KMS-11 (cell line): Measurements from ENCODE around the gene NPEPL1.

Experiments
- H2AFZ ChIP-seq: fragments of 200-600 bp; sonication (generic); 2 replicates; pipeline ENCODE4 v1.6.1; 2016; ENCODE audit warnings: antibody characterized with exemption, mixed run types, low read depth
- H3K27ac ChIP-seq: fragments of 200-600 bp; sonication (generic); 2 replicates; pipeline ENCODE4 v1.6.1; 2016; ENCODE audit warnings: mild to moderate bottlenecking, mixed run types
- H3K27me3 ChIP-seq: fragments of 200-600 bp; sonication (generic); 2 replicates; pipeline ENCODE4 v1.6.1; 2017; ENCODE audit warnings: mild to moderate bottlenecking, low read depth, mixed run types, moderate library complexity; ENCODE audit not compliant: insufficient read depth
- H3K36me3 ChIP-seq: fragments of 200-600 bp; sonication (generic); 2 replicates; pipeline ENCODE4 v1.6.1; 2017; ENCODE audit warnings: mild to moderate bottlenecking, mixed run types; ENCODE audit not compliant: insufficient read depth
- H3K4me1 ChIP-seq: fragments of 200-600 bp; sonication (generic); 2 replicates; pipeline ENCODE4 v1.6.1; 2016; ENCODE audit warnings: mild to moderate bottlenecking, low read depth, mixed run types; ENCODE audit not compliant: poor library complexity, severe bottlenecking
- H3K4me2 ChIP-seq: fragments of 200-600 bp; sonication (generic); 2 replicates; pipeline ENCODE4 v1.7.0; 2016; ENCODE audit warnings: mild to moderate bottlenecking, mixed run types
- H3K4me3 ChIP-seq: fragments of 200-600 bp; sonication (generic); IDR thresholded peaks from 2 replicates; pipeline ENCODE4 v1.6.1; 2017; ENCODE audit warnings: low read depth, low read length, mixed read lengths; ENCODE audit not compliant: insufficient read depth
- H3K79me2 ChIP-seq: fragments of 200-600 bp; sonication (generic); 2 replicates; pipeline ENCODE4 v1.6.1; 2016; ENCODE audit warnings: low read depth, mixed run types; ENCODE audit not compliant: insufficient read depth
- H3K9ac ChIP-seq: fragments of 200-600 bp; sonication (generic); 2 replicates; pipeline ENCODE4 v1.6.1; 2016; ENCODE audit warnings: mild to moderate bottlenecking, mixed run types
- H4K20me1 ChIP-seq: fragments of 200-600 bp; sonication (generic); 2 replicates; pipeline ENCODE4 v1.6.1; 2016; ENCODE audit warnings: mild to moderate bottlenecking, mixed run types; ENCODE audit not compliant: insufficient read depth
- TF ChIP-seq, protein P1 (sequence below): fragments of 200-600 bp; sonication (generic); conservative IDR thresholded peaks from 2 replicates; pipeline ENCODE4 v1.6.1; 2017; ENCODE audit warnings: low read depth, mild to moderate bottlenecking, antibody characterized with exemption, low read length, moderate library complexity, mixed read lengths

The NPEPL1 gene

GRCh38 chr20:58695084-58695722 is 2.6 kb downstream of the NPEPL1 start:
- no peaks in the 10 kb centered on the region for H3K36me3 ChIP-seq
- no peak overlapping the region for H3K27ac ChIP-seq
- H3K4me1 ChIP-seq = peaks cover 3% of the 10 kb centered on the region
- no peaks in the 10 kb centered on the region for H4K20me1 ChIP-seq
- H3K4me3 ChIP-seq = no peak overlapping the region
- no peak overlapping the region for H3K4me2 ChIP-seq
- no peak overlapping the region for H3K9ac ChIP-seq
- no peaks in the 10 kb centered on the region for H3K79me2 ChIP-seq
- TF ChIP-seq, protein P1, sequence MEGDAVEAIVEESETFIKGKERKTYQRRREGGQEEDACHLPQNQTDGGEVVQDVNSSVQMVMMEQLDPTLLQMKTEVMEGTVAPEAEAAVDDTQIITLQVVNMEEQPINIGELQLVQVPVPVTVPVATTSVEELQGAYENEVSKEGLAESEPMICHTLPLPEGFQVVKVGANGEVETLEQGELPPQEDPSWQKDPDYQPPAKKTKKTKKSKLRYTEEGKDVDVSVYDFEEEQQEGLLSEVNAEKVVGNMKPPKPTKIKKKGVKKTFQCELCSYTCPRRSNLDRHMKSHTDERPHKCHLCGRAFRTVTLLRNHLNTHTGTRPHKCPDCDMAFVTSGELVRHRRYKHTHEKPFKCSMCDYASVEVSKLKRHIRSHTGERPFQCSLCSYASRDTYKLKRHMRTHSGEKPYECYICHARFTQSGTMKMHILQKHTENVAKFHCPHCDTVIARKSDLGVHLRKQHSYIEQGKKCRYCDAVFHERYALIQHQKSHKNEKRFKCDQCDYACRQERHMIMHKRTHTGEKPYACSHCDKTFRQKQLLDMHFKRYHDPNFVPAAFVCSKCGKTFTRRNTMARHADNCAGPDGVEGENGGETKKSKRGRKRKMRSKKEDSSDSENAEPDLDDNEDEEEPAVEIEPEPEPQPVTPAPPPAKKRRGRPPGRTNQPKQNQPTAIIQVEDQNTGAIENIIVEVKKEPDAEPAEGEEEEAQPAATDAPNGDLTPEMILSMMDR = no peak
- no peak overlapping the region for H2AFZ ChIP-seq
- H3K27me3 ChIP-seq = no peaks in the 10 kb centered on the region

DNA sequence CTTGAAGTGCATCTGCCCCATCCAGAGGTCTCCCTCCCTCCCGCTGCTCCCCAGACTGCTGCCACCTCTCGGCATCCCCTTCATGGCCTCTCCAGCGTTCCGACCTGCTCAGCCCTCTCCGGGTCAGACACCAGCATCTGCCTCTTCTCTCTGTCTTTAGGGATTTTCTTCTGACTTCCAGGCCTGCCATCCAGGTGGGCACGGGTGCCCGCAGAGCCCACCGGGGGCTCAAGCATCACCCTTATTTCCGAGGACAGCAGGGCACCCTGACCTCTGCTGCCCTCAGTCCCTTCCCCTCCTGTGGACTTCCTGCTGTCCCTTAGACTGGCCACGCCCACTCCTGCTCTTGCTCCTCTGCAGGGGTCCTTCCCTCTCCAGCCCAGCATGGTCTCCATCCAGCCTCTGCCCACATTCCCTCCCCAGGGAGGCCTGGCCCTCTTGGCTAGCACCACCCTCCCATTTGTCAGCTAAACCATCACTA is 3.3 kb downstream of the NPEPL1 start:
- TF ChIP-seq, protein P1 = no peak
- Histone ChIP-seq H4K20me1 (no peaks in the 10 kb centered on the region), H3K36me3 (no peaks in the 10 kb centered on the region), H3K9ac (no peak overlapping the region), H3K4me2 (no peak overlapping the region), H3K4me3 (no peak overlapping the region), H3K4me1 (peaks cover 3% of the 10 kb centered on the region), H3K79me2 (no peaks in the 10 kb centered on the region), H2AFZ (no peak overlapping the region), H3K27ac (no peak overlapping the region), H3K27me3 (no peaks in the 10 kb centered on the region)

GRCh38 chr20:58696411-58696961 is 3.9 kb downstream of the NPEPL1 start:
- H3K4me1 ChIP-seq = peaks cover 3% of the 10 kb centered on the region
- H3K4me3 ChIP-seq = no peak overlapping the region
- H3K27ac ChIP-seq = no peak overlapping the region
- no peaks in the 10 kb centered on the region for H3K27me3 ChIP-seq
- H3K4me2 ChIP-seq = no peak overlapping the region
- H3K9ac ChIP-seq = no peak overlapping the region
- H3K79me2 ChIP-seq = no peaks in the 10 kb centered on the region
- no peak overlapping the region for H2AFZ ChIP-seq
- TF ChIP-seq, protein P1 = no peak
- H4K20me1 ChIP-seq = no peaks in the 10 kb centered on the region
- no peaks in the 10 kb centered on the region for H3K36me3 ChIP-seq

DNA sequence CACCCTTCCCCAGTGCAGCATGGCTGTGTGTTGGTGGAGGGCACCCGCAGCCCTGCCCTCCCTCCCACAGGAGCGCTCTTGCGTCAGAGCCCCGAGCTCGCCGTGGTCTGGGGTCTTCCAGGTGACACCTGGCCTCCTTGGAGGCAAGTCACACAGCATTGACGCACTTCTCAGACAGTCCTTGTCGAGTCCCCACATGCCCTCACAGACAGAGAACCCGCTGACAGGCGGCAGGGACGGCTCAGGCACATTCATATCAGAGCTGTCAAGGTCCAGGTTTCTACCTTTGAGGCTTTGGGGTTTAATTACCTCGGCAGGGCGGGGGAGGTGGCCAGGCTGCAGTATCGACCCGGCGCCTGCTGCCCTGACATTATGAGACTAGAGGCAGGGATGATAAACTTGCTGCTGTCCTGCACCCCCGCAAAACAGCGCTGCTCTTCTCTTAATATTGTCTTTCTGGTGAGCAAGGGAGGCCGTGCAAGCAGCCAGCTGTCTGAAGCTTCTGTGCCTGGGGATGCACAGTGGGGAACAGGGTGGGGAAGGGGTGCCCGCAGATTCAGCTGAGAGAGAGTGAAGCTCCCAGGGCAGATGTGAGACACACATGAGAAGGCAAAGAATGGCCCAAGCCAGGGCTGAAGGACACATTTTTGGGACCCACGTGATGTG is 4.7 kb downstream of the NPEPL1 start:
- no peaks in the 10 kb centered on the region for H3K79me2 ChIP-seq
- H3K4me1 ChIP-seq = peaks cover 3% of the 10 kb centered on the region
- H3K9ac ChIP-seq = no peak overlapping the region
- no peak overlapping the region for H3K27ac ChIP-seq
- H4K20me1 ChIP-seq = no peaks in the 10 kb centered on the region
- H3K4me3 ChIP-seq = no peak overlapping the region
- H2AFZ ChIP-seq = no peak overlapping the region
- TF ChIP-seq, protein P1 = no peak
- H3K4me2 ChIP-seq = no peak overlapping the region
- H3K36me3 ChIP-seq = no peaks in the 10 kb centered on the region
- H3K27me3 ChIP-seq = no peaks in the 10 kb centered on the region
